Activated effector memory CD4-positive, alpha-beta T cell treated with Interleukin-2 at 50 U/mL for 16 hours (primary cell): ENCODE data around the gene HCFC1.

Experiments
- DNase-seq: peaks from one replicate; pipeline ENCODE4 v3.0.0-alpha.2; 2020

HCFC1 gene

DNA sequence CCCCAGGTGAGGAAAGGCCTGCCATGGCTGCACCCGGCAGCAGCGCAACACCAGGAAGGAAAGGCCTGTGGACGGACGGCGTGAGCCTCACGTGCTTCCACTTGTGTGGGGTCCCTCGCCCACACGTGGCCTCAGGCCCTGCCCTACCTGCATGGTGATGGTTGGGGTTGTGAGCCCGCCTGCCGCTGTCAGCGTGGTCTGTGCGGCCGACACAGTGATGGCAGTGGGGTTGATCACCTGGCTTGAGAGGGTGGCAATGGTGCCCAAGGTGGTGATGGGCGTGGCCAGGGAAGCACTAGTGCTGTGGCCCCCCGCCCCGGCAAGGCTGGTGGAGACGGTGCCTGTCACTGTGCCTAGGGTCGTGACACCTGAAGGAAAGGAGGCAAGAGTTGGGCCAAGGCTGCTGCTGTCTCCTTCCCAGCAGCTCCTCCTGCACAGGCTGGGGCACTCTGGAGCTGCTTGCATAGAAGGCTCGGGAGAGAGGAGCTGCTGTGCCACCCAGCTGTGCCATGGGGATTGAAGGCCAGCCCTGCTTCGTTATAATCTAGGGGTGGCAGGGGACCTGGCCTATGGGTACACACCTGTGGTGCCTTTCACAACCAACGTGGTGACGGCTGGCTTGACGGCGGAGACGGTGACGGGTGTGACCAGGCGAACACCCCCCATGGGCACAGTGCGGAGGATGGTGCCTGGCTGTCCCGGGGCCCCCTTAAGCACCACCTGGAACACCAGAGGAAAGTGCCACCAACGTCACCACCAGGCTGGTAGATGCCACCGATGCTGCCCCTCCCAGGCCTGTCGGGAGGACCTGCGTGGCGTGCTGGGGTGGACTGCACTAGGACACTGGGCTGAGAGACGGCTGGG, 15.3 kb downstream of the HCFC1 start:
- DNase-seq = no peak

DNA sequence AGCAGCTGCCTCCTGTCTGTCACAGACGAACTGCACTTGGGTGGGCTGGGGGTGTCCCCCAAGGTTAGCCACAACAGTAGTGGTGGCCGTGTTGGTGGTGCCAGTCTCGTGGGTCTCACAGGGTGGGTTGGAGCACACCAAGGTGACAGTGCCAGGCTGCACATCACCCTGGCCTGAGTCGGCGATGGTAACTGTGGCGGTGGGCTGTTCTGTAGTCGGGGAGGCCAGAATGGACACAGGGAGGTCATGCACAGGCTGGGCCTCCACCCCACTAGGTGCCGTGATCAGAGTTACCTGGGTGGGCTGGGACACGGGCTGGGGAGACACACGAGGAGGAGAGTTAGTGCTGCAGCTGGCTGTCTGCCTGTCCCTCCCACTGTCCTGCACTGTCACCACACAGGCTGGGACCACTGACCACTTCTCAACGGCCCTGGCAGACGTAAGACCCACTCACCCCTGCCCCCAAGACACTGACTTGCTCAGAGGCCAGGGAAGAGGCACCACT, 16.3 kb downstream of the HCFC1 start:
- DNase-seq = no peak

DNA sequence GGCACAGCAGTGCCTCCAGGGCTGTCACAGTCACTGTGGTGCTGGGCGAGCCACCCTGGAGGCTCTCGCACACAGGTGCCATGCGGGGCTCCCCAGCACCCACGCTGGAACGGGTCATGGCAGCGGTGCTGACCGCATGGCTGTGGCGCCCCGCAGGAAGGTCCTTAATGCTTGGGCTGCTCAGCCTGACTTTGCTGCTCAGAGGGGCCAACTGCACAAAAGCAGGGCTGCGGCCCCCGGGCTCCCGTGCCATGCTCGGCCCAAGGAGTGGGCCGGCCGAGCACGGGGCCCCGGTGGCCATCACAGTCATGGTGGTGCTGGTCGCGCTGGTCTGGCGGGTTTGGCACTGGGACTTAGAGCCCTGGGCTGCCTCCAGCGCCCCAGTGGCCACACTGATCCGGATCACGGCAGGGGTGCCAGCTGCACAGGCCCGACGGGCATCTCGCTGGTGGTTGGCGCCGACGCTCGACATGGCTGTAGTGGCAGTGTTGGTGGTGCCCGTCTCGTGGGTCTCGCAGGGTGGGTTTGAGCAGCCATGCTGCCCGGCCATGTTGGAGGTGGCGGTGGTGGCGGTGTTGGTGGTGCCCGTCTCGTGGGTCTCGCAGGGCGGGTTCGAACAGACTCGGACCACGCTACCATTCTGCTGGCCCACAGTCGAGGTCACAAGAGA, 16.9 kb downstream of the HCFC1 start:
- no peak for DNase-seq

DNA sequence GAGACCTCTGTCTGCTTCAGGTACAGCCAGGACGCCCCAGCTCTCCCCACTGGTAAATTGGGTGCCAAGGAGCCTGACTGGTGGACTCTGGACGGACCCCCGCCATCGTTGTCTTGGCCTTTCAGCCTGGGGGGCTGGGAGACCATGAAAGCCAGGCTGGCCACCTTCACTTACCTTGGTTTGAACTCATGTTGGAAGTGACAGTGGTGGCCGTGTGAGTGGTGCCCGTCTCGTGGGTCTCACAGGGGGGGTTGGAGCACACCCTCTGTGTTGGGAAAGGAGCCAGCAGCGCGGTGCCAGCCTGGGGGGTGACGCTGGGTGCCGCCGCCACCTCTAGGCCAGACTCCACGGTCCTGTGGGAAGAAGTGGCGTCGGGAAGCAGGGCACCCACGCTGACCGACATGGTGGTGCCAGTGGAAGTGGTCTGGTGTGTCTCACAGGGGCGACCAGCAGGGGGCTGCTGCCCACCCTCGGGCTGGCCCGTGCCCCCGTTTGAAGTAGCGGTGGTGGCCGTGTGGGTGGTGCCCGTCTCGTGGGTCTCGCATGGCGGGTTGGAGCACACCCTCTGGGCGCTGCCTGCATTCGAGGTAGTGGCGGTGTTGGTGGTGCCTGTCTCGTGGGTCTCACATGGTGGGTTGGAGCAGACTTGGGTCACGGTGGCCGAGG, 17.6 kb downstream of the HCFC1 start:
- DNase-seq = no peak

DNA sequence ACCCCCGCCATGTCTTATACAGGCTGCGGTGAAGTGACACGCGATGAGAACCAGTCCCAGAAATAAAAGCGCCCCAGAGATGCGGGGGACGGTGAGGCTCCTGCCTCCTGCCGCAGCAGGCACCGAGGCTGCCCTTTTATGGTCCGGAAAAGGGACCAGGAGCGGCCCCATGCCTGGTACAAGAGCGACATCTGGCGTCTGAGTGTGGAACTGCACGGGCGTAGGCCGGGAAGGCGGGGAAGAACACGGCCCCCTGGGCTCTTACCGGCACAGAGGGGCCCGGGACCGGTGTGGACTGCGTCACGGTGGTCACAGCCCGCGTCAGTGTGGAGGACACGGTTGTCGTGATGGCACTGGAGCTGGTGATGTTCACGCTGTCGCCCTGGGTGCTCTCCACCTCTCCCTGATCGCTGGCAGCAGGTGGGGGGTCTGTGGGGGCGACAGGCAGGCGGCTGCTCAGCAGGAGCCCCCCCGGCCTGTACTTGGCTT, 18.2 kb downstream of the HCFC1 start:
- peak; percentile 56 for DNase-seq

DNA sequence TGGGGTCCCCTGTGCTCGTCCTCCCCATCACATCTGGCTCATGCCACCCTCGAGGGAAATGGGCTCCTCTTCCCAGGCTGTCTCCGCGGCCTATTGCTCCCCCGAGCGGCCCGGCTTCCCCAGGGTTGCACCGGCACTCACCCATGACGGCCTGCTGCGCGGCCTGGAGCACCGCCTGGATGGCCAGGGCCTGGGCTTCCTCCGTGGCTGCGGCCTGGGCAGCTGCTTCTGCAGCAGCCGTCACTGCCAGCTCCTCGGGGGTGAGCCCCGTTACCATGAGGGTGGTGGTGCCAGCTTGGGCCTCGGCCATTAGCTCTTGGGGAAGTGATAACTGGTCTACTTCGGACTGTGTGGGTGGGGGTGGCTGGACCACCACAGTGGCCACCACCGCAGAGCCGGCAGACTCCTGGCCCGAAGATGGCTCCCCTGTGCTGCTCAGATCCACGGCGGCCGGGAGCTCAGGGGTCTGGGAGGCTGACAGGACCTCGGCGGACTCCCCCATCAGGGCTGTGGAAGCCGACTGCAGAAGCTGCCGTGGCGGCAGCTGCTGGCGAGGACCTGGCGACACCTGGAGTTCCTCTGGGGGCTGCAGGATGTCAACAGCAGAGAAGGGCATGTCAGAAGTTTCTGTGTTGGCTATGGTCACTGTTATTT, 19.1 kb downstream of the HCFC1 start:
- DNase-seq = no peak

DNA sequence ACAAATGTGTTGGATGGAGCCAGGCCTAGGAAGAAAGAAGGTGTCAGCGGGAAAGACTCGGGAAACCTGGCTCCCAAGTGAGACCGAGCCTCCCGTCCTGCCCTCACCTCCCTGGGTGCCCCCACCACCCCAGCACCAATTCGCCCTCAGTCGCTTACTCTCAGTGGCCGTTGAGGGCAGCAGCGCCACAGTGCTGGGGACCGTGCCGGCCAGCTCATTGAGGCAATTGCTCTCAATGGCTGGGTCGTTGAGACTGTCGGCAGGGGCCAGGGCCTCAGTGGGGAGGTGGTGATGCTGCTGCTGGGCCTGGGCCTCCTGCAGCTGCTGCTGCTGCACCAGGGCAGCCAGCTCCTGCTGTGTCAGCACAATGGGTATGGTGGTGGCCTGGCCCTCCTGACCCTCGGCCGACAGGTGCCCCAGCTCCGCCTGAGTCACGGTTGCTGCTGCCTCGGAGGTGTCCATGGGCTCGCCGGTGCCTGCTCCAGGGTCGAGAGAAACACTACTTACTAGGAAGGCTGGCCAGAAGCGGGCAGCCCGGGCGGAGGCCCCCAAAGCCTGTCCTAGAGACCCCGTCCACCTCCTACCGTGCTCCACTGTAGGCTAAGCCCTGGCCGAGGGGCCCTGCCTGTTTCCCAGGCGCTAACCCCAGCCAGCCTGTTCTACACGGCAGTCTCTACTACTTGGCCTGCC, 19.8 kb downstream of the HCFC1 start:
- DNase-seq = no peak

DNA sequence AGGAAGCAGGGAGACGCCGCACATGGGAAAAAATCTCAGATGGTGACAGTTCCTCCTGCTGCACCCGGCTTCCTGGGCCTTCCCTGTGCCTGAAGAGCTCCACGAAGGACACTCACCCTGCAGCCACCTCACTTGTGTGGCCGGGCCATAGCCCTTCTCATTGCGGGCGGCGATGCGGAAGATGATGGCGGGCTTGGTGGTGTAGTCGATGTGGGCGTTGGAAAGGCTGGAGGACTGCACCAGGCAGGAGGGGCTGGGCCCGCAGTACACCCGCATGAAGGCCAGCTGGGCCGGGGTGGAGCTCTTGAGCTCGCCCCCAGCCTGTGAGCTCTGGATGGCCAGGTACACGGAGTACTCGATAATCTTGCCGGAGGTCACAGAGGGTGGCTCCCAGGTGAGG, 21.5 kb downstream of the HCFC1 start:
- DNase-seq = no peak

DNA sequence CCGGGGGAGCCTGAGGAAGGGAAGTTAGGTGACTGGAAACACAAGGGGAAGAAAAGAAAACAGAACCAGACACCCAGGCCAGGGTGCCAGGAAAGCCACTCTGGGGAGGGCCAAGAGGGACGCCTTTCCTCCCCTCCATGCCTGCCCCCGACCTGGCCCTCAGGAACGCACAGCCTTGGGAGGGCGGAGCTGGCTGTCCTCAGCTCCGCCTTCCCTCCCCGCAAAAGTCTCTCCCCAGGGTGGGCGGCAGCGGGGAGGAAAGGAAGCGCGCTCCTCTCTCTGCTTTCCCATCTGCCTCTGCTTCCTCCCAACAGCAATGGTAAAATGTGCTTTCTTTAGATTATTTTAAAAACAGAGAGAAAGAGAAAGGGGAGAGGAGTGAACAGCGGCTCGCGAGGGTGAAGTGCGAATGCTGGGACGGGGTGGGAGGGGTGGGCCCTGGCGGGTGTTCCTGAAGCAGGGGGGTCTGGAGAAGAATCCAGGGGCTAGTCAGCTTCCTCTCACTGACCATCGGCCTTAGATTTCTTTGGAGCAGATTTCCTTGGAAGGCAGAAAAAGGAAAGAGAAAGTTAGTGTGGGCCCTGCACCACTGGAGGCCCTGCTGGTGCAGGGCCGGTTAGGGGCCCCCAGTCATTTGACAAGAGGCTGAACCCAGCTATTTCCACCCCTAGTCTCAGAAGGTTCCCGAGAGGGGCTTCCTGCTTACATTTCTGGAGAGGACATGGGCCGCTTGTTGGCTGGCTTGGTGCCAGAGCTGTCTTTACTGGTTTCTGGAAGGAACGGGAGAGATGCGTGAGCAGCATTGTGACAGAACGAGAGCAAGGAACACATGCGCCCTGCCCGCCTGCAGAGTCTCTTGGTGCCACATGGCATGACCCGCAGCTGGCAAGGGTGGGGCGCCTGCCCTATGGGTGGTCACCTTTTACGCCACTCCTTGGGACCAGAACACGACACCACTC, 22.5 kb downstream of the HCFC1 start:
- DNase-seq = no peak

DNA sequence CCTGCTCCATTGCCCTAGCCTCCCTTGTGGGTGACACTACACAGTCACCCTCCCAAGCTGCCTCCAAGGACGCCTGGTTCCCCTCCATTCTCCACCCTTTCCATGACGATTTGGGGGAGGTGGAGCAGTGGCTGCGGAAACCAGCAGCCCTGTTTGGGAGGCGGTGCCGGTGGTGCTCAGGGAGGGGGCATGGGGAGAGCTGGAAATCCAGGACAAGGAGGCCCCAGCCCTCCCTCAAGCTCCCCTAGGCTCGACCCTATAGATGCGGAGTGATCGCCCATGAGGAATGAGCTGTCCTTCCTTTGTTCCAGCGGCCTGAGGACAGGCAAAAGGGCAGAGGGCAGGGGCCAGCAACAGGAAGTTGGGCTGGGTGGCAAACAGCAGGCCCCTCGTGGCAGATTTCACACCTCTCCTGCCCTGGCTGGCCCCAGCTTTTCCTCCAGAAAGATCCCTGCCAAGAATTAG, 23.6 kb downstream of the HCFC1 start:
- no peak for DNase-seq

DNA sequence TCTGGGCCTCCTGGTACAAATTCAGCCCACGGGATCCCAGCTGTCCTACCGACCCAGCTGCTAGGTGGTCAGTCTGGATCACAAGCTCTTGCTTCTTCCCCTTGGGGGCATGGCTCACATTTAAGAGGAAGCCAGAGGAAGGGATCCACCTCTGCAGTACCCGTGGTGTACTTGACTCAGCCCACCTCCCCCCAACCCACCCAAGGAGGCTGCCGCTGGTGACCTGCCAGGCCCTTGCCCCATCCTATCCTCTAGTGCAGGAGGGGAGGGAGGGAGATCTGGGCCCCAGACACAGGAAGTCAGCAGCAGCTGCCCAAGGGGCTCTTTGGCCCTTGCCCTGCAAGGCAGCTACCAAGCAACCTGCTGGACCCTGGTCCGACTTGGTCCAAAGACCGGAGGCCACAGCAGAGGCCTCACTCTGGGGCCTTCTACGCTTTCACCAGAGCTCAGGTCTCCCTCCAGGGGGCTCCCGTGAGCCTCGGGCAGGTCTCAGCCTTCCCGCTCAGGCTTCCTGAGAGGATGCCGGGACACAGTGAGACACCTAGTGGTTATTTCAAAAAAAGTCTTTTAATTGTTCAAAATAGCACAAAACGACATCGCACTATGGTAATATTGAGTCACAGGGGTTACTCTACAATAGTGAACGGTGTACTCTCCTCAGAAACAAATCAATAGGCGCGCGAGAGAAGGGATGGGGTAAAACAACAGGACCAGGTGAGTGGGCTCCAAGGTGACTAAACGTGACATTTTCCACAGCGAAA, 24.4 kb downstream of the HCFC1 start:
- DNase-seq = peak; percentile 64

DNA sequence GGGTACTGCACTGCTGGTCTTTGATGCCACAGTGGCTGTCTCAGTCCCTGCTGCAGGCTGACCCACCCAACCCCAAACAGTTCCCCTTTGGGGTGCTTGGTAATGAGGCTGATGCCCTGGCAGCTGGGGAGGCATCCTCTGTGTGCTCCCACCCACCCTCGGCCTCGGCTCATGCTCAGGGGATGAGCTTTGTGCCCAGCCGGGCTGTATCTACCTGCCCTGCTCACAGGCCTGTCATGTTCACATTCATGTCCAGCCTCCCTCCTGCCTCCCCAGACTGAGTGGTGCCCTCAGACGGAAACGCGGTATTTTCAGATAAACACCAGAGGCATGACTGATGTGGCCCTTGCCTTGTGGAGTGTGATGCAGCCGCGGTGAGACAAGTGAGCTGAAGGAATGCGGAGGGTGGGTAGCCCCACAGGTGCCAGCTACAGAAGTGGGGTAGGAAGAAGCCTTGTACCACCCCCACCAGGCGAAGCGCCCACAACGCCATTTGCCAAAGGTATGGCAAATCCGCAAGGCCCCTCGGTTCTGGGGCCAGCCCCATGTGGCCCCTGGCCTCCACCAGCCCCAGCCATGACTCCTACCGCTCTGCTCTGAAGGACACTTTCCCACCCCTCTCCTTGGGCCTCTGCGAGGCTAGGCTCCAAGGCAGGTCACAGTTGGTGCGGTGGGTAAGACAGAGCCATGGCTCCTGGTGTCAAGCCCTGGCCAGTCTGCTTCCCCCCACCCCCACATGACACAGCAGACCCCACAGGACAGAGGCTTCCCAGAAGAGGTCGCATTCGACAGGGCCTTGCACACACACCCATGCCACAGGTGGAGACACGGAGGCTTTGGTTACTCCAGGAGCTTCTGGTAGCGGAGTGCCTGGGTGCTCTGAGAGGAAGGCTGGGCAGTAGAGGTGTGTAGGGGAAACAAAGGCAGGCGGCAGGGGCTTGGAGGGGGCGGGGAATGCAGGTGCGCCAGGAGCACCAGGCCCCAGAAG, 25.4 kb downstream of the HCFC1 start:
- no peak for DNase-seq

DNA sequence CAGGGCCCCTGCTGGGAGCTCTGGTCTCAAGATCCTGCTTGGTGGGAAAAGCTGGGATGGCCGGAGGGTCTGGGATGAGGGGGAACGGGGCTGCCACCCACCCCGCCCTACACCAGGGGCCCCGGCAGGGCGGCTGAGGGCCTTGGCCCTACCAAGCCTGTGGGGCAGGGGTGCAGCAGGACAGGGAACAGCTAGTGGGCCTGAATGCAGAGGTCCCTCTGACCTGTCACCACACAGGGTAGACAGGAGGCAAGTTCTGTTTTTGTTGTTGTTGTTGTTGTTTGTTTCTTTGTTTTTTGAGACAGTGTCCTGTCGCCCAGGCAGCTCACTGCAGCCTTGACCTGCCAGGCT, 26.8 kb downstream of the HCFC1 start:
- no peak for DNase-seq

DNA sequence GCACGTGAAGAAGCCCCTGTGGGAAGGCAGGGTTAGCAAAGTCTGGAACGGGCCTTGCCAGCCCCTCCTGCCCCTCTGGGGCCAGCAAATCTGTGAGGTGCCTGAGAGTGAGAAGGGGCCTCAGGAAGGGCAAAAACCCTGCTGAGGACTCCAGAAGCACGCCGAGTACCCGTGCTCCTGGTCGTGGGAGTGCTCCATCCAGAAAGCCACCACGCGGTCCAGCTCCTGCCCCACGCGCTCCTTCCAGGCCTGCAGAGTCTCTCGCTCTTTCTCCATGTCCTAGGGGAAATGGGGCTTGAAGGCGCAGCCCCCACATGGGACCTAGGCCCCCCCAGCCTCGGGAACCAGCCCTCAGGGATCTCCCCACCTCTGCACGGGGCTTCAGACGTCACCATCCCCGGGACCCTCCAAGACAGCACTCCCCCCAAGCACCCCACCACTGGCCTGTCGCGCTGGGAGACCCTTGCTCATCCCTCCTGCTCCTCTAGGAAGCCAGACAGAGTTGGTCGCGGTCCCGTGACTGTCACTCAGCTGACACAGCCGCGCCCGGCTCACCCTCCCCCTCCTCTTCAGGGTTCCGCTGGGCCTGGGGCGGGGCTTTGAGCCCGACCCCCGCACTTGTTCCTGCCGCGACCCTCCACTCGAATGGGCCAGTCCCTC, 27.3 kb downstream of the HCFC1 start, which contains the start of gene RENBP:
RENBP (minus strand) TSS at position 504 of the 660 bp plus-strand sequence; CDS start at position 471, 33 bp downstream.
- no peak for DNase-seq

DNA sequence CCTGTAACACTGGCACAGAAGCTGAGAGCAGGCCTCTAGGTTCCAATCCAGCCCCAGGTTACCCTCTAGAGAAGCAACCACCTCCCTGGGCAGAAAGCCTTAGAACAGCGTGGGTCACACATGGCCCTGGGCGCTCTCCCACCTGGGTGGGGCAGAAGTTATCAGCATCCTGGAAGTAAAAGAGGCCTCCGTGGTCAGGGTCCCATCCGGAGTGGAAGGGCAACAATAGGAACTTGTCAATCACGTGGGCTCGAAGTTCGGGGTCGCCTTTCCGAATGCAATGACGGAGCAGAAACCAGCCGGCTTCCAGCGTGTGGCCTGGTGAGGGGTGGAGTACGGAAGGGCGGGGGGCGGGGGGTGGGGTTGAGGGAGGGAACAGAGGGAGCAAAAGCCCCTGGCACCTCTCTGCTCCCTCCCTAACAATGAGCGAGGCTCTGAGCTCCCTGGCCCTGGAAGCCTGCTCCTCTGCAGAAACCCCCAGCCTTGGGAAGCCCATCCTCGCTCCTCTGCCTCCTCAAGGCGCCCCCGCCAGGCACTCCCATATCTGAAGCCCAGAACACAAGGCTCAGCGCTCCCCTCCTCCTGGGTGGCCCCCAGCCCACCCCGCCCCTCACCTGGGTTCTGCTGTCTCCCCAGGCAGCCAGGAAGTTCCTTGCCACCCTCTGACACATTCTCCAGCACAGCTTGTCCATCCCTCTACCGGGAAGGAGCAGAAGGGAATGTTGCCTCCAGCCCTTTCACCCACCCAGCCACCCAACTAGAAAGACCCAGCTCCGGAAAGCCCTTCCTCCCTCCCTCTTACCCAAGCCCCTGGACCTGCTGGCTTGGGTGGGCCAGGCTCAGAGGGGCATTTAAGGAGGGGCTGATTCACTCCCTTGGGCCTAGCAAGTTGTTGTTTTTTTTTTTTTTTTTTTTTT, 30.0 kb downstream of the HCFC1 start:
- DNase-seq = no peak

DNA sequence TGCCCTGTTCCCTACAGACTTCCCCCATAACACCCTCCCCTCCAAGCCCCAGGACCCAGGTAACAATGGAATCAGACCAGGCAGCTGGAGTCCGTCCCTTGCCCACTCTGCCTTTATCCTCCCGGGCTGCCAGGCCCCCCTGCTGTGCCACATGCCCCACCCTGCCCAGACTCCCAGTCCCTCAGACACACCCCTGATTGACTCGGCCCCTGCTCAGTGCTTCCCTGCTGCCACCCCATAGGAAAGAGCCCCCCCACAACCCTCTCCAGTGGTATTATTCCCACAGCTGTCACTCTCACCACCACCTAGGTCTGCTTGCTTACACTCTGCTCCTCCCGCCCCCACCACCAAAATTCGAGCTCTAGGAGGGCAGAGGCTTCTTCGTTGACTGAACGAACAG, 32.0 kb downstream of the HCFC1 start:
- DNase-seq = no peak

DNA sequence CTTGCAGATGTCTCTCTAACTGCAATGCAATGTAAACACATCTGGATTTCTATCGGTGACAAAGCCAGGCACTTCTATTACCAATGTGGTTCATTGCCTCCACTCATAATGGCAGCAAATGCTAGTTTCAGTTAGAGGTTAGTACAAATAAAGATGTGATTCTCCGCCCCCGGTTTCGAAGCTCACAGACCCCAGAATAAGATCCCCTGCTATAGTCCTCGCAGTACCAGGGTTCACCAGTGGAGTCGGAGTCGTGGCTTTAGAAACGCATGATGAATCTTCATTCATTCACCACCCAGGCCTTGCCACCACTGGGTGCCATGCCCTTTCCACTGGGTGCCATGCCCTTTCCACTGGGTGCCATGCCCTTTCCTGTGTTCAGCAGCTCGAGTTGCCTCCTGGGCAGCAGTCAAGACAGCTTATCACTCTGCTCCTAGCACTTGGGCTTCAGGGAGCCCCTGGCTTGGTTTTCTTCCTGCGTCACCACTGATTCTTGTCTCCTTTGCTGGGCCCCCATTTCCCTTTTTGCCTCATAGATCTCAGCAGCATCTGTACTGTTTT, 33.3 kb downstream of the HCFC1 start:
- no peak for DNase-seq
